Right hindlimb (tissue), 1 donor: Measurements from ENCODE around the gene WDR48.

Source experiments
- DNase-seq: peaks from one replicate; pipeline ENCODE4 v3.0.0-alpha.2; 2018

Gene WDR48

DNA sequence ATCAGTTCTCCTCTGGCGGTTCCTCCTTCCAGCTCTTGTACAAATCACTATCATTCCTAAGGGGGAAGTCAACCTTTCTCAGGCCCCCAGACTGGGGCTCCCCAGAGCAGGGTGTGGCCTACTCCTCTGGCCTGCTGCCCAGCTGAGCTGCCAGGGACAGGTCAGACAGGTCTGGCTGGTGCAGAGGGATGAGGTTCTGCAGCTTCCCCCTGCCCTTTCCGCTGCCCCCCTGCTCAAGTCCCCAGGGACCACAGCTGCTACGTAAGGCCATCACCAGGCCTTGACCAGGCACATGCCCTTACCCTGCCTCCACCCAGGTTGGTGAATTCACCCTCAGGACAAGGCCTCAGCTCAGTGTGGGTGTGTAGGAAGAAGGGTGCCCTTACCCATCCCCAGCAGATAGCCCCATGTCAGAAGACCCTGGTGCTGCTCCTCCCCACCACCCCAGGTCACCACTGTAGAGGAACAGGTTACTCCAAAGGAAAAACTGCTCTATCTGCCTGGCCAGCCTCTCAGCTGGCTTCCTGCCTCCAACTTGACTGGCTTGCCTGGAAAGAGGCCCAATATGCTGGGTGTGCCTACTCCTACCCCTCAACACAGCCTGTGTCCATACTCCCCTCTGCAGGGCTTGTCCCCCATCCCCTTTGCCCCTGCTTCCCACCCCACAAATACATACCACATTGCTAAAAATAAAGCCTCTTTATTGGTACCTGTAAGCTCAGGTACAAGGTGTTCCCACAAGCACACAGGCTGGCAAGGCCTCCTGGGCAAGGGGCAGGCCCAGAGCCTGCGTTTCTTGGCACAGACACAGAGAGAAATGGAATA lies 89.6 kb downstream of the WDR48 start:
- DNase-seq, result no peak

DNA sequence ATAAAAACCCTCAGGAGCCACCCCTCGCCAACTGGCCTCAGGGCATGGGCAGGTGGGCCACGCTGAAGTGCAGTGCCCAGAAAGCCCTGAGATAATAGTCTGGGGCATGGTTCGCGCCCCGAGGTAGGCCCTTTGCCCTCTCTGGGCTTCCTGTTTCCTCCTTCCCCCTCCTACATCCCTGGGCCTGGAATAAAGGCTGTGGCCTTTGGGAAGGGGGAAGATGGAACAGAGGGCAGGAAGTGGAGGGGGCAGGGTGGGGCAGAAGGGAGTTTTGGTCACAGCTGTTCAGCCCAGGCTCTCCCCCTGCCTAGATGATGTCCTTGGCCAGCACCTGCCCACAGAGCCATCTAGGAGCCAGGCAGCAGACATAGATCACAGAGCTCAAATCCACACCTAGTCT lies 90.3 kb downstream of the WDR48 start:
- no peak for DNase-seq

DNA sequence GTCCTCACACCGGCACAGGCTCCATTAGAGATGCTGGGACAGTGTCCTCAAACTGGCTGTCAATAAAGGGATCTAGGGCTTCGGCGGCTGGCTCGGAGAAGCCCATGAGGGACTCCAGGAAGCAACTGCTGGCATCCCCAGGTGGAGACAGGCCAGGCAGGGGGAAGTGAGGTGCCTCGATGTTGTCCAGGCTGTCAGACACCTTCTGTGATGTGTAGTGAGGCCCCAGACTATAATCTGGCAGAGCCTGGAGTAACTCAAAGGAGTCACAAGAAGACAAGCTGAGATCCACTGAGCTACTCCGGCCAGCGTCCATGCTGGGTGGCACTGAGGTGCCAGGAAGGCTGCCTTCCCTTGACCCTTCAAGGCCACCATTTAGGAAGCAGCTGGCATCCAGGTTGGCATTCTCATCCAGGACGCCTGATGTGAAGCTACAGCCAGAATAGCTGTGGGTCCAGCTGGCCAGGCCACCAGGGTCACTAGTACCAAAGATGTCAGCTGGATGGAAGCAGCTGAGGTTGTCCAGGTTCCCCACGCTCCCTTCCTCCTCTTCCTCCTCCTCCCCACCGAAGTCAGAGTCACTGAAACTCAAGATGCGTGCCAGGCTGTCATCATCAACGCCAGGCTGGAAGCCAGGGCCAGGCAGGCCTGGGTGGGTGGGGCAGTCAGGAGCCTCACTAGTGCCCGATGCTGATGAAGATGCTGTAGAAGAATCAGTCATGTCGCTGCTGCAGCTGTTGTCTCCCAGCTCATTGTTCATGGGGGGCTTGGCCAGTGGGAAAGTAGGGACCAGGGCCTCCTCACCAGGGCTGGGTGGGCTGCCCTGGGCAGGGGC lies 91.5 kb downstream of the WDR48 start:
- DNase-seq, result no peak

DNA sequence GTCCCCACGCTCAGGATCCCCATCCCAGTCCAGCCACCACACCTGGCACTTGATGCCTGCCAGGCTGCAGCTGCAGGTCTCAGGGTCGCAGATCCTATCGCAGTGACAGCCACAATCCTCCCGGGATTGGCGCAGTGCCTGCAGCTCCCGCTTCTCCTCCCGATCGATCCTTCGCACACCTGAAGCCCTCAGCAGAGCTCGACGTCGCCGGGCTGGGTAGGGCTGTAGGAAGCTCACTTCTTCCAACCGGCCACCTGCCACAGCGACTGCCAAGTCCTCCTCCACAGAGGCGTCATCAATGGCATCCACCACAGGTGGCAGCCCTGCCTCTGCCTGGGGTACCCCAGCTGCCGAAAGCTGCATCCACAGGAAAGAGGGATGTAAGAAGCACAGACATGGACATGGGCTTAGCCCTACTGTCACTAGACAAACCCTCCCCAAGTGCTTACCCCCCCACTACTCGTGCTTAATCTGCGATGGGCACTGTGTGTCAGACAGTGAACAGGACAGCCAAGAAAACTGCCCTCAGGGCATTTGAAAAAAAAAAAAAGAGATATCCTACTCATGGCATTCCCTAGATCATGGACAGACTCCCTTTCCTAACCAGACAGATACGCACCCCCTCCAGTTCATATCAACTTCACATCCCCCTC lies 92.4 kb downstream of the WDR48 start:
- no peak for DNase-seq

DNA sequence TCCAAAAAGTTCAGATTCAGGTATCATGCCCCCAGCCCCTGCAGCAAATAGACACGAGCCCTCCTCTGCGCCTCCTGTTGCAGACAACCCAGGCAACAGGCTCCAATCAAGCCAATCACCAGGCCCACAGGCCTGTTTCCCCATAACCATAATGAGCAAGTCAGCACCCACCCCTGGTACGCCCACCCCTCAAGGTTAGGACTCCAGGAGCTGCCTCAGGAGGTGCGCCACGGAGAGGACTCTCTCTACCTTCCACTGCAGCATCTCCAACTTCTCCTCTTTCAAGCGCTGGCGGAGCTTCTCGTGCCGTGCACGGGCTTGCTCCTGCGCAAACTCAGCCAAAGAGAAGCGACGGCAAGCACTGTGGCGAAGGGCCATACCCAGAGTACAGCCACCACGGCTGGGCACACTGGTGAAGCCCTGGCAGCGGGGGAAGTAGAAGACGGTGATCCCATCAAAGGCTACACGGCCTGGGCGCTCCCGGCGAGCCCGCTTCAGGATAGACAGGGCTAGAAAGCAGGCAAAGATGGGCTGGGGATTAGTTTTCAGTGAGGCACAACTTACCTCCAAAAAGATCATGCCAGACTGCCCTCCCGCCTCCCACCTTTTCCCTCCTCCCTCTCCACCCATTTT lies 93.0 kb downstream of the WDR48 start:
- no peak for DNase-seq

DNA sequence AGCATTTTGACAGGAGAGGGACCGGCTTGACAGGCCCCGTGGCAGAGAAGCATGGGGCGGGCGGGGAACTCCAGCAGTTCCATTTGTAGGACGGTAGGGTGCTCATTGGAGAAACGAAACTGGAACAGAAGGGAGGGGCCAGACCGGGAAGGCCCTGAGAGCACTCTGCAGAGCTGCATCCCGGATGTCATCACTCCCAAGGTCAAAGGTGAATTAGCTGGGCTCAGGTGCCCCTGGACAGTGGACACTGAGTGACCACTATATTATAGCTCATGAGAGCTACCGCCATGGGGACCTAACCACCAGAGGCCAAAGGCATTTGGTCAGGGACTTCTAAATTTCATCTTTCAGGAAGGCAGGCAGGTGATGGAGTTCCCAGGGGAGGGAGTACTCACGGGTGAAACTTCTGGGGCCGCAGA lies 94.3 kb downstream of the WDR48 start:
- no peak for DNase-seq
